GM18907 (cell line): Measurements from ENCODE around the gene MYH10.
"Not testable (repeated sequence)": the region's sequence is repeated elsewhere in the genome, so short reads cannot be mapped to it uniquely, and the experiment has no call there.

Experiments used
- ATAC-seq: cut with Tn5 transposase; IDR thresholded peaks from one replicate; pipeline ENCODE4 v1.9.1; 2021; ENCODE audit warnings: mild to moderate bottlenecking, moderate library complexity; ENCODE audit not compliant: unreplicated experiment

The MYH10 gene

DNA sequence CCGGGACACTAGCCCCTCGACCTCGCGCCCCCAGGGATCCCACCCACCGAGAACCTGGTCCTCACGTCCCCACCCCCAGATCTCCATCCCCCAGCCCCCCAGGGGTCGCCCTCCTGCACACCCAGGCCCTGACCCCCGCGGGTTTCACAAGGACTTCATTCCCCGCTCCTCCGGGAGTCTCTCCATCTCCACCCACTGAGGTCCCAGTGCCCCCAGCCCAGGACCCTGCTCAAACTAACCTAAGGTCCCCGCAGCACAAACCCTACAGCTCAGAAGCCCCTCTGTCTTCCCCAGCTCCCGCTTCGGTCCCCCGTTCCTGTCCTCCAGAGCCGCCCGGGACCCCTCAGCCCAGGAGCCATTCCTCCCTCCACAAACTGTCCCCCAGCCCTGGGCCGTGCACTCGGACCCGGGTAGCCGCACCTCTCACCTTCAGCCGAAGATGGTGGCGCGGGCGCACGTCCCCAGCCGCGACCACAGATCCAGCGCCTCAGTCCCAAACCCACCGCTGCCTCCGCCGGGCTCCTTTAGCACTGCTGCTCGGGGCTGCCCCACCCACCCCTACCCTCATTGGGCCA, at the start of gene MYH10:
Gene MYH10 (minus strand): TSS at position 499 of the 575 bp plus-strand sequence. CDS start 7,479 bp downstream, outside the sequence.
- ATAC-seq = no peak

DNA sequence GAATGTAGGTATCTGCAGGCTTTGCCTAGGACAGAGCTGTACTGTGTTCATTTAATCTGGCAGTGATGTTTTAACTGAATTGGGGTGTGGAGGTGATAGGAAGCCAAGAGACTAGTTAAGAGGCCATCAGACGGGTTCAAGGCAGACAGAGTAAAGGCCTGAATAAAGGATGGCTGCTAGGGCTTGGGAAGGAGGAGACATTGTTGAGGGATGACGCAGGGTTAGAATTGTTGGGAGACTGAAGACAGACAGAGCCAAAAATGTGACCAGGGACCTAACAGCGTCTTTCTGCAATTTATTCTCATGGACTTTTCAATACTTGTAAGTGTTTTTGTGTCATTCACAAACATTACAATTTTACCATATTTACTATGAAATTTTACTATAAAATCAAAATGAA, 48.6 kb upstream of the MYH10 start:
- no peak for ATAC-seq

DNA sequence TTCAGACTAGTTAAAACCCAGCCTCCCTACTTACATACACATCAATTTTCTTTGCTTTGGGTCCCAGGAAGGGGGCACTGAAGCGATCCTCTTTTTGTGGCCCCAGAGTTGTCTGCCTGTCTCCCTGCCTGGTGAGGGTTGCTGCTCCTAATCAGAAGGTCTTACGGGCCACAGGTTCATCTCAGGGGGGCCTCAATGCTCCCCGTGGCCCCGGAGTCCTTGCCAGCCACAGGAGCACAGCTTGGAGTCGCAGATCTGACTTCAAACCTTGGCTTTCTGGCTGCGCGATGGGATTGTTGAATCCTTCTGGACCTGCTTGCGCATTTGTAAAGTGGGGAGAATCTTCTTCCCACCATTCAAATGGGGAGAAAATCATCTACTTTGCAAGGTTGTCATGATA, 44.8 kb upstream of the MYH10 start:
- no peak for ATAC-seq

- no peak for ATAC-seq
Measured at GRCh38 chr17:8674344-8675305, 44.1 kb upstream of the MYH10 start.

DNA sequence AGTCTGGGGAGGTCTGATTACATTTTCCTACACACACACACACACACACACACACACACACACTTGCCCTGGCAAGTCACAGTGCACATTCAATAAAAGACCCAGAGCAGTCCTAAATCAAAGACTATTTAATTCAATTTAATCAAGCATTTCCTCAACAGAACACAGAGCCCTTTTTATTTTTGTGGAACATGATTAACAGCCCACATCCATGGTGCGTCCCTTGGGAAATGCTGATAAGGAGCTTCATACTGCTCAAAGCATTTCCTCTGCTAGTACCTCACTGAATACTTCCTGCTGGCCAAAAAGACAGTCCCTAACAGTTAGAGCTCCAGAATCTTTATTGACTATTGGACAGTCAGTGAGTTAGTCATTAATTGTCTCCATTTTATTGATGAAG, 43.1 kb upstream of the MYH10 start:
- no peak for ATAC-seq

DNA sequence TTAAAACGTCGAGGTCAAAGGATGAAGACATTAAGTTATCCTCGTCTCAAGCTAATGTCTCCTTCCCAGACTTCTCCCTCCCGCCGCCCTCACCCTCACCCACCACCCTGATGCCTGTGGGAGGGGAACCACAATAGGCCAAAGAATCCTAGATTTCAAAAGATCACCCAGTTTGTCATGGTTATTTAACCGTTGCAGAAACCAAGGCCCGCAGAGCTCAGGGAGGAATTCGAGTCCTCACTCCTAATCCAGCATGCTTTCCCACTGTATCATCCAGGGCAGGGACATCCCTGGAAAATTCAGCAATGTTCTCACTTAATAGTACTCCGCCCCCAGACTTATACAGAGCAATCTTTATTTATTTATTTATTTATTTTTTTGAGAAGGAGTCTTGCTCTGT, 41.8 kb upstream of the MYH10 start:
- ATAC-seq = no peak

DNA sequence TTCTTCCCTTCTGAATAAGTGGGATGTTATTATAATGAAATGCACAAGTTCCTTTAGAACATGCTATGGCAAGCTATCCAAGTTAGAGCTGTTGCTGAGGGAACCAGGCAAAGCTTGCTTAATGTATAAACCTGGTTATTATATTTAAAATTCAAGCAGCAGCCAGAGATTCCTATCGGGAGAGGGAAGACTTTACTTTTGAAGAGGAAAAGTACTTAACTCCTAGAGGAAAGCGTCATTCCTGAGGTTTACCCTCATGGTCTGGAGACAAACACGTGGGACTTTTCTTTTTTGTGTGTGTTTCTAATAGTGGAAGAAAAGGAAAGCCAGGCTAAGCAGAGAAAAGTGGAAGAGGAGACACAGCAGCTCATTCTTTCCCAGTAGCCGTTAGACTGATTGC, 39.9 kb upstream of the MYH10 start:
- no peak for ATAC-seq

- no peak for ATAC-seq
Measured at GRCh38 chr17:8668176-8668740, 37.7 kb upstream of the MYH10 start.

GRCh38 chr17:8667421-8667820, 36.9 kb upstream of the MYH10 start:
- ATAC-seq = no peak

GRCh38 chr17:8665684-8666083, 35.2 kb upstream of the MYH10 start:
- no peak for ATAC-seq

GRCh38 chr17:8664456-8665126, 34.1 kb upstream of the MYH10 start:
- no peak for ATAC-seq

- ATAC-seq = no peak
Measured at GRCh38 chr17:8662973-8663372, 32.4 kb upstream of the MYH10 start.

- no peak for ATAC-seq
Measured at GRCh38 chr17:8662076-8662831, 31.7 kb upstream of the MYH10 start.

DNA sequence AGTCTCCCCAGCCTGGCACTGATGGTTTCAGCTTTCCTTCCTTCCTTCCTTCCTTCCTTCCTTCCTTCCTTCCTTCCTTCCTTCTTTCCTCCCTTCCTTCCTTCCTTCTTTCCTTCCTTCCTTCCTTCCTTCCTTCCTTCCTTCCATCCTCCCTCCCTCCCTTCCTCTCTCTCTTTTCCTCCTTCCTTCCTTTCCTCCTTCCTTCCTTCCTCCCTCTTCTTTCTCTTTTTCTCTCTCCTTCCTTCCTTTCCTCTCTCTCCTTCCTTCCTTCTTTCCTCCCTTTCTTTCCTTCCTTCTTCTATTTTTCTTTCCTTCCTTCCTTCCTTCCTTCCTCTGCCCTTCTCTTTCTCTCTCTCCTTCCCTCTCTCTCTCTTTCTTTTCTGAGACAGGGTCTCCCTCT, 30.2 kb upstream of the MYH10 start:
- not testable (repeated sequence) for ATAC-seq

GRCh38 chr17:8659758-8660410, 29.4 kb upstream of the MYH10 start:
- no peak for ATAC-seq

GRCh38 chr17:8658810-8659209, 28.3 kb upstream of the MYH10 start:
- ATAC-seq = no peak

GRCh38 chr17:8656693-8657092, 26.2 kb upstream of the MYH10 start:
- no peak for ATAC-seq

- no peak for ATAC-seq
Measured at GRCh38 chr17:8654822-8655221, 24.3 kb upstream of the MYH10 start.

- no peak for ATAC-seq
Measured at GRCh38 chr17:8651013-8651412, 20.5 kb upstream of the MYH10 start.

- ATAC-seq = no peak
Measured at GRCh38 chr17:8650119-8650499, 19.6 kb upstream of the MYH10 start.
